ENCODE measurements around the gene EYA2.

DNA sequence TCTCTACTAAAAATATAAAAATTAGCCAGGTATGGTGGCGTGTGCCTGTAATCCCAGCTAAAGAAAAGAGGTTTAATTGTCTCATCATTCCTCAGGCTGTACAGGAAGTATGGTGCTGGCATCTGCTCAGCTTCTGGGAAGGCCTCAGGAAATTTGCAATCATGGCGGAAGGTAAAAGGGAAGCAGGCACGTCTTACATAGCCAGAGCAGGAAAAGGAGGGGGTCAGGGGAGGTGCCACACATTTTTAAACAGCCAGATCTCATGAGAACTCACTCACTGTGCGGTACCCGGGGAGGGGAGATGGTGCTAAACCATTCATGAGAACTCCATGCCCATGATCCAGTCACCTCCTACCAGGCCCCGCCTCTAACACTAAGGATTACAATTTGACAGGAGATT, 191.7 kb downstream of the EYA2 start:
- TF ChIP-seq, protein P1, sequence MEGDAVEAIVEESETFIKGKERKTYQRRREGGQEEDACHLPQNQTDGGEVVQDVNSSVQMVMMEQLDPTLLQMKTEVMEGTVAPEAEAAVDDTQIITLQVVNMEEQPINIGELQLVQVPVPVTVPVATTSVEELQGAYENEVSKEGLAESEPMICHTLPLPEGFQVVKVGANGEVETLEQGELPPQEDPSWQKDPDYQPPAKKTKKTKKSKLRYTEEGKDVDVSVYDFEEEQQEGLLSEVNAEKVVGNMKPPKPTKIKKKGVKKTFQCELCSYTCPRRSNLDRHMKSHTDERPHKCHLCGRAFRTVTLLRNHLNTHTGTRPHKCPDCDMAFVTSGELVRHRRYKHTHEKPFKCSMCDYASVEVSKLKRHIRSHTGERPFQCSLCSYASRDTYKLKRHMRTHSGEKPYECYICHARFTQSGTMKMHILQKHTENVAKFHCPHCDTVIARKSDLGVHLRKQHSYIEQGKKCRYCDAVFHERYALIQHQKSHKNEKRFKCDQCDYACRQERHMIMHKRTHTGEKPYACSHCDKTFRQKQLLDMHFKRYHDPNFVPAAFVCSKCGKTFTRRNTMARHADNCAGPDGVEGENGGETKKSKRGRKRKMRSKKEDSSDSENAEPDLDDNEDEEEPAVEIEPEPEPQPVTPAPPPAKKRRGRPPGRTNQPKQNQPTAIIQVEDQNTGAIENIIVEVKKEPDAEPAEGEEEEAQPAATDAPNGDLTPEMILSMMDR (optimal IDR thresholded peaks at IDR 0.05 in 1 of 3, IDR thresholded peaks at IDR 0.05 in 1 of 3, conservative IDR thresholded peaks at IDR 0.05 in 1 of 3; ENCODE audit: extremely low read depth in 1 of 3, insufficient read depth in 2 of 3, low read length in 3 of 3) = no peak
- TF ChIP-seq EZH2 (IDR thresholded peaks at IDR 0.05; ENCODE audit: low read length) = no peak
